Transverse colon (tissue), 4 donors: ENCODE results near the gene SYCE1L.
A peak's percentile ranks its signal among the peaks of the same experiment; 100 is the strongest.

ENCODE experiments used
- CTCF ChIP-seq, 5 experiments: fragments of 200-600 bp in 3 of 5; fragments of 450-650 bp in 2 of 5; sonication (generic) in 3 of 5; IDR thresholded peaks; 1 replicate in 2 of 5; 2 replicates in 3 of 5; pipeline ENCODE4 v1.5.1; 2016 to 2017; ENCODE audit warnings: antibody characterized with exemption in 5 of 5, inconsistent platforms in 3 of 5, mild to moderate bottlenecking in 2 of 5, moderate library complexity in 1 of 5
- EP300 ChIP-seq: sonication (generic); formaldehyde crosslinking; IDR thresholded peaks from one replicate; pipeline ENCODE4 v1.6.1; 2017; ENCODE audit warnings: antibody characterized with exemption, low read depth
- POLR2A ChIP-seq: fragments of 450-650 bp; IDR thresholded peaks from one replicate; pipeline ENCODE4 v1.6.1; 2016; ENCODE audit warnings: antibody characterized with exemption, mild to moderate bottlenecking, moderate library complexity
- POLR2AphosphoS5 ChIP-seq, 3 donors: sonication (generic); formaldehyde crosslinking; IDR thresholded peaks; one replicate each; pipeline ENCODE4 v1.6.1; 2016; ENCODE audit warnings: antibody characterized with exemption in 3 of 3

- TF ChIP-seq POLR2A (no peak), CTCF (IDR thresholded peaks at IDR 0.05) (no peak), POLR2AphosphoS5 (IDR thresholded peaks at IDR 0.05) (peak in 2 of 3 donors; percentile 12 to 36), EP300 (no peak)
Measured at GRCh38 chr16:77212741-77213541, 13.7 kb downstream of the SYCE1L start.
